ENCODE measurements around the gene CBX4. TPM values are rescaled to one million over a fixed set of nuclear protein-coding genes. Genes with fewer than 3 reads are reported as not detected.

Gene CBX4
- total RNA-seq, 1 donor from 2014 or later = 22.8 TPM

DNA sequence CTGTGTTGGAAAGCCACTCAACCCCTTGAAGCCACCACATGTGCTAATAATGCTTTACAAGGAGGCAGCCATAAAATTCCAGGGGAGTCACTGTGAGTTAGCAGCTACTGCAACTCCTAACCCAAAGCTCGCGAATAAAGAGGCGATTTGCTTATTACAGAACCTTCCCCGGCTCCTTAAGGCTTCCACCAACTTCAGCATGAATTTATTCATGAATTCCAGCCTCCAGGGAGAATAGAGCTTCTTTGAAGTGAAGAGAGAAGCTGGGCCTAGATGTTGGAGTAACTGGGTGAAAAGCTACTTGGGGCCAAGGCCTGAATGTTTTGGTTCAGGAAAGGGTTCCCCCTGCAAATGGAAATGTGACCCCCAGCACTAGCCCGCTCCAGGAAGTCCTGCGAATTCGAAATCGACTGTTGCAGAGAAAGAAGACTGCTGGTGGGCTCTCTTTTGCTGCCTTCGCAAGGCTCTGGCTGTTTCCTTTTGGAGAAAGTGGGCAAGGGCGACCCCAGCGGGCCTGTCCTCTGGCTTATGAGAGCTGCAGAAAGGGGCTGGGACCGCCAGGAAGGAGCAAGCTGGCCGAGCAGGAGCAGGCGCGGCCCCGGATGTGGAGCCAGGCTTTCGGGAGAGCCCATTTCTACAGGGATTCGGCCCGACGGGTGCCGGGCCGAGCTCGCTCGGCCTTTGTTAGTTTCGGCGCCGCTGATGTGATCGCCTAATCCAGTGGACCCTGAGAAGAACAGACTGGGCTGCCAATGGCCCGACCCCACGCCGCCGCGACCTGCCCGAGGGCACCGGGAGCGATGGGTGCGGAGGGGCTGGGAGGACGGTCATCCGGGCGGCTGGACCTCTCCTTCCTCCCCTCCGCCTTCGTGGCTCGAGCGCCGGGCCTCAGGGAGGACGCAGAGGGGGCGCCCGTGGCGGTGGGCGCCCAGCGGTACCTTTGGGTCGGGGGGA is 50.0 kb downstream of the CBX4 start:
- peaks cover 17% of the 10 kb centered on the region for H3K4me1 Mint-ChIP-seq (ENCODE audit: low read depth)
- H3K36me3 Mint-ChIP-seq (ENCODE audit: insufficient read depth) = peaks cover 6% of the 10 kb centered on the region
- H3K27ac Mint-ChIP-seq = peak overlapping the region; percentile 71
- TF ChIP-seq, protein P1, sequence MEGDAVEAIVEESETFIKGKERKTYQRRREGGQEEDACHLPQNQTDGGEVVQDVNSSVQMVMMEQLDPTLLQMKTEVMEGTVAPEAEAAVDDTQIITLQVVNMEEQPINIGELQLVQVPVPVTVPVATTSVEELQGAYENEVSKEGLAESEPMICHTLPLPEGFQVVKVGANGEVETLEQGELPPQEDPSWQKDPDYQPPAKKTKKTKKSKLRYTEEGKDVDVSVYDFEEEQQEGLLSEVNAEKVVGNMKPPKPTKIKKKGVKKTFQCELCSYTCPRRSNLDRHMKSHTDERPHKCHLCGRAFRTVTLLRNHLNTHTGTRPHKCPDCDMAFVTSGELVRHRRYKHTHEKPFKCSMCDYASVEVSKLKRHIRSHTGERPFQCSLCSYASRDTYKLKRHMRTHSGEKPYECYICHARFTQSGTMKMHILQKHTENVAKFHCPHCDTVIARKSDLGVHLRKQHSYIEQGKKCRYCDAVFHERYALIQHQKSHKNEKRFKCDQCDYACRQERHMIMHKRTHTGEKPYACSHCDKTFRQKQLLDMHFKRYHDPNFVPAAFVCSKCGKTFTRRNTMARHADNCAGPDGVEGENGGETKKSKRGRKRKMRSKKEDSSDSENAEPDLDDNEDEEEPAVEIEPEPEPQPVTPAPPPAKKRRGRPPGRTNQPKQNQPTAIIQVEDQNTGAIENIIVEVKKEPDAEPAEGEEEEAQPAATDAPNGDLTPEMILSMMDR (IDR thresholded peaks at IDR 0.05; ENCODE audit: unreplicated experiment) = no peak
- DNase-seq (ENCODE audit: low spot score, unreplicated experiment) = no peak
- H3K4me3 Mint-ChIP-seq (ENCODE audit: low read depth) = peak overlapping the region; percentile 56
- no peaks in the 10 kb centered on the region for H3K9me3 Mint-ChIP-seq (ENCODE audit: low read depth)
- H3K27me3 Mint-ChIP-seq = peaks cover 49% of the 10 kb centered on the region

DNA sequence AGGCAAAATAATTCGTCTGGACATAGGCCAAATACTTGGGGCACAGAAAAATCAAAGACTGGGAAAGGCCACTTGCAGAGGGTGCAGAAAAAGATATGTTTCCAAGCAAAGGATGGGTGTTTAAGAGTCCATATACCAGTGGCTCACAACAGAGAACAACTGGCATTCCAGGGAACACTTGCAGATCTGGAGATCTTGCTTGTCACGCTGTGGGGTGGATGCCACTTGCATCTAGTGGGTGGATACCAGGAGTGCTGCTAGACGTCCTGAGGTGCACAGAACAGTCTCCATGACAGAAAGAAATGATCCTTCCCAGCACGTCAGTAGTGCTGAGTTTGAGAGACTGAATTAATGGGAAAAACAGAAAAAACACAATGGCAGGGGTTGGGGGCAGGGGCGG is 50.8 kb downstream of the CBX4 start:
- H3K4me3 Mint-ChIP-seq (ENCODE audit: low read depth) = no peak overlapping the region
- H3K4me1 Mint-ChIP-seq (ENCODE audit: low read depth) = peaks cover 13% of the 10 kb centered on the region
- H3K36me3 Mint-ChIP-seq (ENCODE audit: insufficient read depth) = peaks cover 5% of the 10 kb centered on the region
- no peak overlapping the region for H3K27ac Mint-ChIP-seq
- H3K9me3 Mint-ChIP-seq (ENCODE audit: low read depth) = no peaks in the 10 kb centered on the region
- DNase-seq (ENCODE audit: low spot score, unreplicated experiment) = no peak
- TF ChIP-seq, protein P1 (IDR thresholded peaks at IDR 0.05; ENCODE audit: unreplicated experiment) = no peak
- peaks cover 44% of the 10 kb centered on the region for H3K27me3 Mint-ChIP-seq

DNA sequence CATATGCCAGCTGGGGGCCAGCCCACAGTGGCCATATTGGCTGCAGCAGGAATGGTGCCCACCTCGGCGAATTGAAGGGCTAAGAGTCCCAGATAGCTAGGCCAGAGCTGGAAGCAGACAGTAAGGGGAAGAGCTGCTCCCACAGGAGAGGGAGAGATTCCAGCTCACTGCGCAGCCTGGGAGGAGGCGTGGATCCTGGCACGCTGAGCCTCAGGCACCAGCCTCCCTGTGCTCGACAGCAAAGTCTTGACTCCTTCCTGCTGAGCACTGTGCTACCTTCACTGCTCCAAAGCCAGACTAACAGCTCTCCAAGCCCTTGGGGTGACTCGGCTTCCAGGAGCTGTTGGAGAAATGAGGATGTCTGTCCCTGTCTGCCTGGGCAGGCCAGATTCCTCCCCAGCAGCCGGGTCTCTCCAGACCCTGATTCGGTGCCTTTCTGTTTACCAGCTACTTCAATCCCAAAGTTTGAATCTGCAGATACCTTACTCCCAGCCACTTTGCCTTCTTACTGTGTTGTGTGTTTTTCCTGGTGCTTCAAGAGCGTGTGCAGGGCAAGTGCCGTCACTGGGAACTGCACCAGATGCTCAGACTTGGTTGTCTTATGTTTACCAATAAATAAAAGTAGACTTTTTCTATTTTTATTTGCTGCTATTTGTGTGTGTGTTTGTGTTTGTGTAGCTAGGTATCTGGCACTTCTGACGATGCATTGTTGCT is 52.2 kb downstream of the CBX4 start:
- TF ChIP-seq, protein P1 (IDR thresholded peaks at IDR 0.05; ENCODE audit: unreplicated experiment) = no peak
- no peaks in the 10 kb centered on the region for H3K9me3 Mint-ChIP-seq (ENCODE audit: low read depth)
- no peak for DNase-seq (ENCODE audit: low spot score, unreplicated experiment)
- peaks cover 12% of the 10 kb centered on the region for H3K36me3 Mint-ChIP-seq (ENCODE audit: insufficient read depth)
- H3K27ac Mint-ChIP-seq = no peak overlapping the region
- H3K4me1 Mint-ChIP-seq (ENCODE audit: low read depth) = peaks cover 13% of the 10 kb centered on the region
- peaks cover 37% of the 10 kb centered on the region for H3K27me3 Mint-ChIP-seq
- no peak overlapping the region for H3K4me3 Mint-ChIP-seq (ENCODE audit: low read depth)

DNA sequence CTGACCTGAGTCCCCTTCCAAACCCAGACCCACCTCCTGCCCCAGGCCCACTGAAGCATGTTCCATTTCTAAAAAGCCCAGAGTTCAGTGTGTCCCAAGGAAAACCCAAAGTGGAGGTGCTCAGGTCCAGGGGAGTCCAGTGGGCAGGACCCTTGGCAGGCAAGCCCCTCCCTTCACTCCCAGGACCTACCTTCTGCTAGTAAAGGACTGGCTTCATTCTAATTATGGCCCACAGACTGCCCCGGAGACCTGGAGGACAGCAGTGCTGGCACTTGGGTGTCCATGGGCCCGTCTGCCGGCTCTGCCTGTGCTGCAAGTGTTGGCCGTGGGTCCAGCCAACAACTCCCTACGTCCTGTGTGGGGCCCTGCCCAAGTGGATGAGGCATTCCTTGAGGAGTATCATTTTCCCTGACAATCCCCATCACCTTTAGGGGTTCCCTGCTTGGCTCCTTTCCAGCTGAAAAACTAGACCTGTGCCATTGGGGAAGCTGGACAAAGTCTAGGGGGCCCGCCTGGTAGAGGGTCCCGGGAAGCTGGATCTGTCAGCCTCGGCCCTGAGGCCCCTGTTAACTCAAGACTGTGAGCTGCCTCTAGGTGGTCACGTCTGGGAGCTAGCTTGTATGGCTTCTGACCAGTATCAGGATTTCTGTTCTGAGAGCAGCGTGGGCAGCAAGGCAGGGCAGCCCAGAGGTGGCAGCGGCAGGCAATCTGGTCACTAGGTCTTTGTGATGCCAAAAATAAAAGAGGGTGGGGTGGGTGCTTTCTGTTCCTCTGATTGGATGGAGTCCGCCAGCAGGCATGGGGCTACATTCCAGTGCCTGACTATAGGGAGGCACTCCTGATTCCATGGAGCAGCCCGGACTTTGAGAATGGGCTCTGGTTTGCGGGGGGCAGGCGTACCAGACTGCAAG is 53.1 kb downstream of the CBX4 start:
- H3K4me3 Mint-ChIP-seq (ENCODE audit: low read depth) = no peak overlapping the region
- no peak for DNase-seq (ENCODE audit: low spot score, unreplicated experiment)
- TF ChIP-seq, protein P1 (IDR thresholded peaks at IDR 0.05; ENCODE audit: unreplicated experiment) = no peak
- H3K27ac Mint-ChIP-seq = no peak overlapping the region
- peaks cover 13% of the 10 kb centered on the region for H3K4me1 Mint-ChIP-seq (ENCODE audit: low read depth)
- peaks cover 33% of the 10 kb centered on the region for H3K27me3 Mint-ChIP-seq
- H3K9me3 Mint-ChIP-seq (ENCODE audit: low read depth) = no peaks in the 10 kb centered on the region
- peaks cover 19% of the 10 kb centered on the region for H3K36me3 Mint-ChIP-seq (ENCODE audit: insufficient read depth)

All from progenitor cell of endocrine pancreas (in vitro differentiated cells).